Stimulated activated CD8-positive, alpha-beta memory T cell treated with anti-CD3 and anti-CD28 coated beads, Interleukin-4, amount 100 ng/mL, for 48 hours (primary cell): Measurements from ENCODE around the gene NAT16.
"Not testable (repeated sequence)": the region's sequence is repeated elsewhere in the genome, so short reads cannot be mapped to it uniquely, and the experiment has no call there.

ENCODE experiments used
- DNase-seq: peaks from one replicate; pipeline ENCODE4 v3.0.0-alpha.2; 2020

NAT16 gene

GRCh38 chr7:101201695-101202602 lies 21.9 kb upstream of the NAT16 start:
- no peak for DNase-seq

- no peak for DNase-seq
Observed at GRCh38 chr7:101200862-101201599, 20.9 kb upstream of the NAT16 start, which contains the start of gene MOGAT3. MOGAT3 (minus strand) TSS chr7:101201036; CDS start chr7:101200854, 182 bp downstream.

GRCh38 chr7:101200504-101200861 lies 20.4 kb upstream of the NAT16 start:
- no peak for DNase-seq

GRCh38 chr7:101199522-101199921 lies 19.4 kb upstream of the NAT16 start:
- not testable (repeated sequence) for DNase-seq

- DNase-seq: no peak
Observed at GRCh38 chr7:101198476-101198875, 18.4 kb upstream of the NAT16 start.

- no peak for DNase-seq
Observed at GRCh38 chr7:101197991-101198390, 17.9 kb upstream of the NAT16 start.

GRCh38 chr7:101195884-101196283 lies 15.8 kb upstream of the NAT16 start:
- no peak for DNase-seq

- DNase-seq: no peak
Observed at GRCh38 chr7:101189109-101189508, 9.0 kb upstream of the NAT16 start.

- DNase-seq: no peak
Observed at GRCh38 chr7:101186844-101187428, 6.8 kb upstream of the NAT16 start.

GRCh38 chr7:101186194-101186593 lies 6.1 kb upstream of the NAT16 start:
- DNase-seq: no peak

- DNase-seq: no peak
Observed at GRCh38 chr7:101185258-101185839, 5.3 kb upstream of the NAT16 start.

GRCh38 chr7:101179713-101180112 lies 380 bp downstream of the NAT16 start:
- no peak for DNase-seq

GRCh38 chr7:101179117-101179516 lies 976 bp downstream of the NAT16 start:
- DNase-seq: no peak

GRCh38 chr7:101177644-101178043 lies 2.4 kb downstream of the NAT16 start:
- DNase-seq: no peak

GRCh38 chr7:101175664-101176063 lies 4.4 kb downstream of the NAT16 start:
- DNase-seq: no peak

- peak; percentile 25 for DNase-seq
Observed at GRCh38 chr7:101174322-101174854, 5.7 kb downstream of the NAT16 start.

- DNase-seq: peak; percentile 89
Observed at GRCh38 chr7:101173752-101174244, 6.3 kb downstream of the NAT16 start.

GRCh38 chr7:101172854-101173751 lies 7.0 kb downstream of the NAT16 start:
- peak; percentile 52 for DNase-seq

- DNase-seq: peak; percentile 29
Observed at GRCh38 chr7:101172005-101172853, 7.9 kb downstream of the NAT16 start.

GRCh38 chr7:101171442-101171837 lies 8.7 kb downstream of the NAT16 start:
- DNase-seq: peak; percentile 26
